SIG-M5 treated with dmso at 0.1 percent for 504 hours (cell line): Measurements from ENCODE around the gene CSNK1G2.

Experiments used
- DNase-seq: peaks from one replicate; lab custom pipeline; 2025; ENCODE audit not compliant: unreplicated experiment; lab: John Stamatoyannopoulos, UW

Gene CSNK1G2

DNA sequence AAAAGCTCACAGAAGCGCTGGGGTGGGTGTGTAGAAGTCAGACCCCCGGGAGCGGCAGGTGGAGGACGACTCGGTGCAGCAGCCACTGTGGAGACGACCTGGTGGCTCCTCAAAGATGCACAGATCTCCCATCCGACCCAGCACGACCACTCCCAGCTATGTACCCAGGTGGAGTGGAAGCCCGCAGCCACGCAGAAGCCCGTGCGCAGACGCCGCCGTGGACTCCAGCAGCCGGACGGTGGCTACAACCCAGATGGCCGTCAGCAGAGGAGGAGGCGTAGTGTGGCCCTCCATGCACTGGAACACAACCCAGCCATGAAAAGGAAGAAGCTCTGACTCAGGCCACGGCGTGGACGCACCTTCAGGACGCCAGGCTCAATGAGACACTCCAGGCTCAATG lies 21.7 kb downstream of the CSNK1G2 start:
- DNase-seq, result no peak

DNA sequence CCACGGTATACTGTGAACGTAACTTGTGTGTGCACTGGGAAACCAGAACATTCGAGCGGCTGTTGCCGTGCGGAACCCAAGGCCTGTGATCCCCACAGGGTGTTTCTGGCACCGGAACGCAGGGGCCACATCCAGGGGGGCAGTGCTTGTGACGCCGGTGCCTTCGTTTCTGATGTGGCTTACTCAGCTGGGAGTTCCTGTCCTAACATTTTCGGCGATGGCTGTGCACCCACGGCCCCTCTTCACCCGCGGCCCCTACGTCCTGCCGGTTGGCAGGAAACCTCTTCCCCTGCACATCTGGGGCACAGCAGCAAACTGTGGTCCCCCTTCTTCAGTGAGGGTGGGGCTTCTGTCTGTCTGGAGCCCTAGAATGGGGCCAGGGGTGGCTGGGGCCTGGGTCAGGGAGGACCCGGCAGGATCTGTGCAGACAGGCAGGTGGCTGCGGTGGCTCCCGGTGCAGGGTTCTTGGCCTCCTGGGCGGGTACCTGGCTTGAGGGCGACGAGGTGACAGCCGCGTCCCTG lies 26.2 kb downstream of the CSNK1G2 start:
- DNase-seq, result no peak

DNA sequence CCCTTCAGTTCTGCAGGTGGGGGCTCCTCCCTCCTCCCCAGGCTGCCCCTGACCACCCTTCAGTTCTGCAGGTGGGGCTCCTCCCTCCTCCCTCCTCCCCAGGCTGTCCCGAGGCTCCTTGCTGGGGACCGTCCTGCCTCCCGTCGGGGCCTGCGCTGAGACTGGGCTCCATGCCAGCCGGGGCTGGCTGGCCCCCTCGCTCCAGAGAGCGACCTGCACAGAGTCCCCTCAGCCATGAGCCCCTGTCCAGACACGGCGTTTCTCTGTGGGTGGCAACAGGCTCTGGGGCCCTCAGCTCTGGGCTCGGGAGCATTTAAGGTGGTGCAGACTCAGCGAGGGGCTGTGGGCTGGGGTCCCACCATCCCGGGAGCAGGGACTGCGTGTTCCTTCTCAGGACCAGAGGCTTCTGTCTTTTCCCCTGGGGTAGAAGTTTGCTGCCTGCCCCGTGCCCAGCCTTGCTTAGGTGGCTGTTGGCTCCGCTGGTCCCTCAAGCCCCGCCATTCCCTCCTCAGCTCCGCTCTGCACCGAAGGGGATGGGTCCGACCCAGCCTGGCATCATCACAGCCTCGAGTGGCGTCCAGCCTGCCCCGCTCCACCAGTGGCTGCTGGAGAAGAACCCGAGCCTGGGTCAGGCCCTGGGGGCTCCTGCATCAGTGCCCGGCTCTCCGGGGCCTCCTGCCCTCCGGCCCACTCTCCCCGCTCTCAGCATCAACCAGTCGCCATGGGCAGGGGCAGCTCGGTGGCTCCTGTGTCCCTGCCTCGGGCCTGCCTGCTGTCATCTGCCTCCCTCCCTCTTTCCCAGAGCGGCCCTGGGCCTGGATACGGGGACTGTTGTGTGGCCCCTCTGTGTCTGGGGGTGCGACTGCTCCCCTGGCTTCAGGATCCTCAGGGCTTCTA lies 27.6 kb downstream of the CSNK1G2 start:
- DNase-seq, result no peak

DNA sequence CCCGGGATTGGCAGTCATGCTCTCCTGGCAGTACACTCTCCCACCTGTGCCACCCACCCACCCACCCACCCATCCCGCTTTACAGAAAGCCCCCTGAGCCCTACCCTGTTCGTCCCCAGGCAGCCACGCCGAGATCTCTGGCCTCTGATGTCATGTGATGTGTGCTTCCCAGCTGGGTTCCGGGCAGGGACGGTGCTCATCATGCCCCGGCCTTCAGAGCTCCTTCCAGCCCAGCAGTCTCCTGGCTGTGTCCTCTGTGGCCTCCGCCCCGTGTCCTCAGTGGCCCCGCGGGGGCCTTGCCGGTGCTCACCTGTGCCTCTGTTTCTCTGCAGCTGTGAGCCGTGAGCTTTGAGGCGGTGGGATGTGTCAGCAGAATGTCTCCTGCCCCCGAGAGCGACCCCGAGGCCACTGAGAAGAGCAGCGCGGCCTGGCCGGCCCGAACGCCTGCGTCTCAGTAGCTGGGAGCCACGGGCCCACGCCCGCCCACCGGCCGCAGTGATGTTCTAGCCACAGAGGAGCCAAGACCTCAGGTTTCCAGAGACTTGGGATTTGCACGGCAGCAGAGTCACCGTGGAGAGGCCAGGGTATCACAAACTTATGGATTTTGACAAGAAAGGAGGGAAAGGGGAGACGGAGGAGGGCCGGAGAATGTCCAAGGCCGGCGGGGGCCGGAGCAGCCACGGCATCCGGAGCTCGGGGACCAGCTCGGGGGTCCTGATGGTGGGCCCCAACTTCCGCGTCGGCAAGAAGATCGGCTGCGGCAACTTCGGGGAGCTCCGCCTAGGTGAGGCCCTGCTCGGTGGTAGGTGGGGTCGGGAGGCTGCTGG lies 28.4 kb downstream of the CSNK1G2 start:
- no peak for DNase-seq

DNA sequence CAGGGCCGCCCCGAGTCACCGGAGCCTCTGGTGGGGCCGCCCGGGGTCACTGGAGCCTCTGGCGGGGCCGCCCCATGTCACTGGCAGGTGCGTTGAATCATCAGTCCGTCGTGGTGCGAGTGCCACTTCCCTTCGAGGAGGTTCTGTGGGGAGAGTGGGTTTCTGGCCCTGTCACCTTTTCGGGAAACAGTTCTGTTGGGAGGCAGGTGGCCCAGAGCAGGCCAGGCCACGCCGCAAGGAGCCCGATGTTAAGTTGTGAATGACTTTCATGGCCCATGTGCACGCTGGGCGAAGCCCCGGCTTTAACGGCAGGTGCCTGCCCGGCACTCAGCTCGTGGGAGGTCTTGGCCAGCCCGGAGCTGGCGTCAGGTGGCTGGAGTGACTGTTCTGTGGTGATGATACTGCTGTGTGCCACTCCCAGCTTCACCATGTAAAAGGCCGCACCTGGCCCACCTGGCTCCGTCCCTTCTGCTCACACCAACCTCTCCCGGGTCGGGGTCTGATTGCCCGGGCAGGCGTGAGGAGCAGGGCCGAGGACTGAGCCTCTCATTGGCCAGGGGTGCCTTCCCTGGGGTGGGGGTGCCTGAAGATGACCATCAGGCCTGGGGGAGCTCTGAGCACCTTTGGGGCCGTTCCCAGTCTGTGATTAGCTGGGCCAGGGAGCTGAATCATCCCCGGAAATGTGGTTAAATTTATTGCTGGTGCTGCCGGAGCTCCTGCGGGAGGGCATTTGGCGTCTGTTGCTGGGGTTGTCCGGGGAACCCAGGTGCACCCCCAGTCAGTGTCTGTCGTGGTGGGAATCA lies 29.2 kb downstream of the CSNK1G2 start:
- DNase-seq, result no peak

DNA sequence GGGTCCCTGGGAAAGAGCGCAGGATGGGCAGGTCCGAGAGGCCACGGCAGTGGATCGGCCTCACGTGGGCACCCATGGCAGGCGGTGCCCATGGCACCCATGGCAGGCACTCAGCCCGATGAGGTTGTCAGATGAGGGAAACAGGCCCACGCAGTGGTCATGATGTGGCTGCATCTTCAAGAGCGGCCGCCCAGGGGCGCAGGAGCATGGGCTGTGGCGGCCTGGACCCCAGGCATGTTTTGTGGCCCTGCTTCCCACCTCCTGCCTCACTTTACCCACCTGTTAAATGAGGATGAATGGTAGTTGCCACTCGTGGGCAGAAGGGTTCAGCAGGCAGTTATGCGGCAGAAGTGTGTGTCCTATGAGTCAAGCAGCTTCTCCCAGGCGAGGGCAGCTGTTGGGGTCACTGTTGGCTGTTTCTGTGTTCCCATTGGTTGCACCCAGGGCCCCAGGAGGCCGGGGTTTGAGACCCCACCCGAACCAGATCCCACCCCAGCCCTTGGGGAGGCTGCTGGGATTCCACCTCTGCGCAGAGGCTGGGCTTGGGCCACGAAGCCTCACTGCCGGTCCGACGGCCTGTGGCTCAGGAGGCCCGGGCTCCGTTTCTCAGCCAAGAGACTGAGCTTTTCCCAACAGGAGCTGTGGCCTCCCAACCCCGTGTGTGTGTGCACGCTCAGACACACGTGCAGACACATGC lies 30.0 kb downstream of the CSNK1G2 start:
- DNase-seq, result no peak

DNA sequence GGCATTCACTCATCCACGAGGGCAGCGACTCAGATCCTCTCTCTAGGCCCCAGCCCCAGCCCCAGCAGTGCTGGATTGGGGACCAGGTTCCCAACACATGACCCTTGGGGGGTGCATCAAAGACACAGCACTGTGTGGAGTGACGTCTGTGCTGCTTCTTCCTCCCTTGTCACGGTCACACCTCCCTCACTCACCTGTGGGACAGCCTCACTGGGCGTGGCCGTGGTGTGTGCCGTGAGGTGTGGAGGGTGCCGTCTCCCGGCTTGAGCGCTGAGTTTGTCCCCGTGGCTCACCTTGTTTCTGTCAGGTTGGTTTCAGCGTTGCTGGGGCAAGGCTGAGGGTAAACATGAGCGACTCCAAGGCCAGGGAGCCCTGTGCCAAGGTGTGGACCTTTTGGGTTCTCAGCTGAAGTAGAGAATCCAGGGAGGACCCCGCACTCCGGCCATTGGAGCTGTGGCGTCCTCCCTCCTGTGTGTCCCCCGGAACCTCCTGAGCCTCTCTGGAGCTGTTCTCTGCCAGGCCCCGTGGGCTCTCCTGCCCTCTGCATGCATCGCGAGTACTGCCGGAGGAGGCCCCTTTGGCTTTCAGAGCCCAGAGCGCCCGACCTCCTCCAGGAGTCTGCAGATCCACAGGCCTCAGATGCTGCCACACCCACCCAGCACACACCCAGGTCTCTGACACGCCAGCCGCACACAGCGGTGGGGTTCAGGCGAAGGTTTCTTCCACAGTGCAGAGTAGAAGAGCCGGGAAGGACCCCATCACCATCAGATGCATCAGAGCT lies 33.6 kb downstream of the CSNK1G2 start:
- DNase-seq, result no peak

DNA sequence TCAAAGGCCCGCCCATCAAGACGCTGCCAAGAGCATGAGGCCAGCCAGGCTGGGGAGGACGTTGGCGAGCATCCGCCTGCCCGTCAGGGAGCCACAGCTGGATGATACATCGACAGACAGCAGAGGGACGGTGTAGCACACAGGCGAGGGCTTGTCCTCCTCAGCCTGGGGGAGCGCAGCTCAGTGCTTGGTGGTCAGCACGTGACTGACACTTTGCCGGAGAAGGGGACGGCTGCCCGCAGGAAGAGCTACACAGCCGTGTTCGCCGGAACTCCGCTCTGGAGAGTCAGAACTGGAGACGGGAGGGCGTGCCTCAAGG lies 34.1 kb downstream of the CSNK1G2 start:
- no peak for DNase-seq

DNA sequence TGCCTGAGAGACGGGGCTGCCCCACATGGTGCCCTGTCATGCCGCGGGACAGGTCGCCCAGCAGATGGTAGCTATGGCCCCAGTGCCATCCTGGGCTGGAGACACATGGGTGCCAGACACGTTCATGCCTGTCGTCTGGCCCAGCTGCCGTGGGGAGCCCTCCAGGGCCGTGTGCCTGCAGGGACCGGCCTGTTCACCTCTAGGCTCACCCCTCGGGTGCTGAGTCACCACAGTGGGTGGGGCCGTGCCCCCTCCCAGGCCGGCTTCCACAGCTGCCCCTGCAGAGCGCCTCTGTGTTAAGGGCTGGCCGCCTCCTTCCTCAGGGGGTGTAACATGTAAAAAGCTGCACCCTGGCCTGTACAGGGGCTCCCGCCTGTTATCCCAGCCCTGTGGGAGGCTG lies 36.1 kb downstream of the CSNK1G2 start:
- DNase-seq, result no peak

DNA sequence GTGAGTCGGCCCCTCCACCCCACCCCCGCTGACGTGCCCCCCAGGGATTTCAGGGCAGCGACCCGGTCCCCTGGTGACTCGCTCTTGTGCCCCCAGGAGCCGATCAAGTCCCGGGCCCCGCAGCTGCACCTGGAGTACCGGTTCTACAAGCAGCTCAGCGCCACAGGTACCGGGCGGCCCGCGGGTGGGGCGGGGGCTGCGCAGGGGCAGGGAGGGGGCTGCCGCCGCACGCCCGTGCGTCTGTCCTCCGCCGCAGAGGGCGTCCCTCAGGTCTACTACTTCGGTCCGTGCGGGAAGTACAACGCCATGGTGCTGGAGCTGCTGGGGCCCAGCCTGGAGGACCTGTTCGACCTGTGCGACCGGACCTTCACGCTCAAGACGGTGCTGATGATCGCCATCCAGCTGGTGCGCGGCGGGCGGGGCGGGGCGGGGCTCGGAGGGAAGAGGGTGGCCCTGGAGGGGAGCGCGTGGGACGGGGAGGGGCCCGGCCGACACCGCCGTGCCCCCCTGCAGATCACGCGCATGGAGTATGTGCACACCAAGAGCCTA lies 37.4 kb downstream of the CSNK1G2 start:
- no peak for DNase-seq

DNA sequence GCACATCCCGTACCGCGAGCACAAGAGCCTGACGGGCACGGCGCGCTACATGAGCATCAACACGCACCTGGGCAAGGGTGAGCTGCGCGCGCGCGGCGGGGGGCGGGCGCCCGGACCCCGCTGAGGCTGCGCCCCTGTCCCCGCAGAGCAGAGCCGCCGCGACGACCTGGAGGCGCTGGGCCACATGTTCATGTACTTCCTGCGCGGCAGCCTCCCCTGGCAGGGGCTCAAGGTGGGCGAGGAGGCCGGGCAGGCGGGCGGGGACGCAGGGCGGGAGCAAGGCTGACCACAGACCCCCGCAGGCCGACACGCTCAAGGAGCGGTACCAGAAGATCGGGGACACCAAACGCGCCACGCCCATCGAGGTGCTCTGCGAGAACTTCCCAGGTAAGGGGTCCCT lies 38.0 kb downstream of the CSNK1G2 start:
- DNase-seq, result no peak

DNA sequence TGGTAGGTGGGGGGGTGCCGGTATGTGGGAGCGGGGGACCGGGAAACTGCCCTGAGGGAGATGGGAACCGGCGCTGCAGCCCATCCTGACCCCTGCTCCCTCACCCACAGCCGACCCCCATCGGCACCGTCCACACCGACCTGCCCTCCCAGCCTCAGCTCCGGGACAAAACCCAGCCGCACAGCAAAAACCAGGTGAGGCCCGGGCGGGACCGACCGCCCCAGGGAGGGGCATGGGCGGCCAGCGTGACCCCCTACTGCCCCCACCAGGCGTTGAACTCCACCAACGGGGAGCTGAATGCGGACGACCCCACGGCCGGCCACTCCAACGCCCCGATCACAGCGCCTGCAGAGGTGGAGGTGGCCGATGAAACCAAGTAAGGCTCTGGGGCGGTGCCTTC lies 38.7 kb downstream of the CSNK1G2 start:
- no peak for DNase-seq

DNA sequence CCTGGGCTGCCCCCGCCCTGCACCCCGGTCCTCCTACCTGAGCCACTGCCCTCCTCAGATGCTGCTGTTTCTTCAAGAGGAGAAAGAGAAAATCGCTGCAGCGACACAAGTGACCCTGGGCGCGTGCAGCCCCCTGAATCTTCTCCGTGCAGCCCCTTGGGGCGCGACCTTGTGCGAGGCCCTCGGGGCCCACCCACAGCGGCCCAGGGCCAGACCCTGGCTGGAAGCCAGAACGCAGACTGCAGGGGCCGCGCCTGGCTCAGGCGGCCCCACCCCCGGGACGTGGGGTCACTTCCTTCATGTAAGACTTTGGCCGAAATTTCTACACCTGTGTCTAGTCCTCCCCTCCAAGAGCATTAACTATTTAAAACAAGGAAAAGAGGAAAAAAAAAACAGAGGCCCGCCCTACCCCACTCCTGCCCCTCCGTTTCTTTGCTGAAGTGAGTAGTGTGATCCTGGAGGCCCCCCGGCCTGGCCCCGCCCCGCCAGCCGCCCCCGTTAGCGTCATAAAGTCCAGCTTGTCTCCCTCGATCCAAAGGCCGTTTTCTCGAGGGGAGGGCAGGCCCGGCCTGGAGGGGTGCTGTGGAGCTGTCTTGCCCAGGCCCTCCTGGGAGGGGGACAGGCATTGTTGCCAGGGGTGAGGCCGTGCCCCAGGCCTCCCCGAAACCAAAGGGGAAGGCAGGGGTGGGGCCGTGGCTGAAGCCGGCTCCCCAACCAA lies 39.3 kb downstream of the CSNK1G2 start:
- DNase-seq, result no peak

DNA sequence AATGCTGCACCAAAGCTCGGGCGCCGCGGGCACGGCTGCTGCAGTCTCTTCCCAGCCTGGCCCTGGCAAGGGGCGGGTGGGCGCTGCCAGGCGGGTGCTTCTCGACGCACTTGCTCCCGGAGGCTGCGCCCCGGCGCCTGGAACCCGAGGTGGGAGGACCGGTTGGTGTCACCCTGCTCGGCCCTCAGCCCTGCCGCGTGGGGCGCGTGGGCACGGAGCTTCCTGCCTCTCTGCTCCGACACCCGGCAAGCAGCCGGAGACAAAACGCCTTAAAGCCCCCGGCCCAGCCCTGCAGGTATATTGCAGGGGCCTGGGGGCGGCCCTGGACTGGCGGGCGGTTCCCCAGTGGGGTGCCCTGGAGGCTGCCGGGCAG lies 39.8 kb downstream of the CSNK1G2 start:
- DNase-seq, result no peak

DNA sequence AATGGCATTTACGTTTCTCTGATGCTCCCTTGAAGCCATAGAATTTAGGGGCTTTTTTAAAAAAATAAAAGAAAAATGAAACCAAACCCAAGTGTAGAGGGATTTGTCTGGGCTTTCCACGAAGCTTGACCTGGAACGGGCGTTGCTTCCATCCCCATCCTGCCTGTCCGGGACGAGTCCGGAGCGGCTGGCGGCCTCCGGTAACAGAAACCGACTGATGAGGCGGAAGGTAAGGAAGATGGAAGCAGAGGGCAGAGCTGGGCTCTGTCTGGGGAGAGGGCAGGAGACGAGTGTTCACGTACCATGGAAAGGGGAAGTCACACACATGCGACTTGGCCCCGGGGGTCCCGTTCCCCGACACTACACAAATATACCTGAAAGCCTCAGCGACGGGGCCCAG lies 40.3 kb downstream of the CSNK1G2 start:
- DNase-seq, result no peak

DNA sequence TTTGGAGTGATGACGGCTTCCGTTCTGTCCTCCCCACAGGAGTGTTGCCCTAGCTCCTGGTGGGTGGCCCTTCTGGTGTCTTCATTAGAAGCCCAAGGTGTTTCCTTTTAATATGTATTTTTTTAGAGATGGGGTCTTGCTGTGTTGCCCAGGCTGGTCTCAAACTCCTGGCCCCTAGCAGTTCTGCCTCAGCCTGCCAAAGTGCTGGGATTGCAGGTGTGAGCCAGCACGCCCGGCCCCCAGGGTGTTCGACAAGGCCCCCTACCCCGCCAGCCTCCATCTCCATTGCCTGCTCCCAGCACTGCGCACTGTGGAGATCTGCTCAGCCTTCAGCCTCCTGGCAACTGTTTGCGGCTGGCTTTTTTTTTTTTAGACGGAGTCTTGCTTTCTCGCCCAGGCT lies 43.4 kb downstream of the CSNK1G2 start:
- DNase-seq, result no peak

DNA sequence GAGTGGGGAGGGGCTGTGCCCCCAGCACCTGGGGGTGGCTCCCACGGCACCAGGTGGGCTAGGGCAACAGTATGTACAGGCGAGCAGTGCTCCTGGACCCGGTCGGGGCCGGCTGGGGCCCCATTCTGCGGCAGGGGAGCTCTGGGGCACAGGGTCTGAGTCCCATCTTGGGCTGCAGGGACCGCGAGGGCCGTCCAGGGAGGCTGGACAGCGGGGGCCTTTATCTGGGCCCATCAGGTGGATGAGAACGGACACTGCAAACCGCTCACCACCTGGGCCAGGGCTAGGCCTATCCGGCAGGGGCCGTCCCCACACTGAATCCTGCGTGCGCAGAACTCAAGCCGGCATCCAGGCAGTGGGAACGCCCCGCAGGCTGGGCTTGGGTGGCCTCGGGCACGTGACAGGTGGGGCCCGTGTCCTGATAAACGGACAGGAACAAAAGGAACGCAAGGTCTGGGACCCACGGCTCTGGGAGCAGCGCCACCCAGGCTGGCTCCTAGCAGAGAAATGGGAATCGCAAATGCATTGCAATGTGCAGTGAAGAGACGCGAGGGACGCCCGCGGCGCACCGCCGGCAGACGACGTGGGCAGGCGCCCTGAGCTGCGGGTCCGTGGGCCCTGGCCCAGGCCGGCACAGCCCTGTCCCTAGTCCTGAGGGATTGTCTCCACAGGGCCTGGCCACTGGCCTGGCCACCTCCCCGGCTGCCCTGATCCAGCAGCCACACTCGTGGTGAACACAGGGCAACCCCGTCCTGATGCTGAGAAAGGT lies 44.8 kb downstream of the CSNK1G2 start:
- DNase-seq, result no peak
